Activated gamma-delta T cell treated with anti-CD3 and anti-CD28 coated beads, Interleukin-2, amount 50 U/mL, for 16 hours (primary cell): ENCODE data around the gene AIFM1.

Experiments
- DNase-seq: peaks from one replicate; pipeline ENCODE4 v3.0.0-alpha.2; 2020; ENCODE audit warnings: low read depth

AIFM1 gene

GRCh38 chrX:130090364-130090763 lies 75.3 kb downstream of the AIFM1 start:
- DNase-seq, result no peak

- DNase-seq, result peak; percentile 52
These were observed 79.0 kb downstream of the AIFM1 start for GRCh38 chrX:130086447-130087206.

- DNase-seq, result no peak
These were observed 79.8 kb downstream of the AIFM1 start for GRCh38 chrX:130085551-130086446.

GRCh38 chrX:130084631-130085237 lies 80.9 kb downstream of the AIFM1 start:
- DNase-seq, result no peak

GRCh38 chrX:130083656-130084382 lies 81.8 kb downstream of the AIFM1 start:
- DNase-seq, result no peak

GRCh38 chrX:130083107-130083490 lies 82.5 kb downstream of the AIFM1 start:
- DNase-seq, result no peak

- DNase-seq, result peak; percentile 59
These were observed 83.2 kb downstream of the AIFM1 start for GRCh38 chrX:130082244-130083106.

GRCh38 chrX:130081421-130082045 lies 84.1 kb downstream of the AIFM1 start:
- DNase-seq, result no peak

GRCh38 chrX:130080791-130081367 lies 84.8 kb downstream of the AIFM1 start:
- DNase-seq, result no peak

- DNase-seq, result peak; percentile 45
These were observed 85.7 kb downstream of the AIFM1 start for GRCh38 chrX:130079824-130080406.
